Nucleus accumbens (tissue), 56 donors: ENCODE results near the gene SESN1.

Experiments
- DNase-seq, 56 donors: peaks; one replicate each; lab custom pipeline; 2025; lab: John Stamatoyannopoulos, UW

SESN1 gene

DNA sequence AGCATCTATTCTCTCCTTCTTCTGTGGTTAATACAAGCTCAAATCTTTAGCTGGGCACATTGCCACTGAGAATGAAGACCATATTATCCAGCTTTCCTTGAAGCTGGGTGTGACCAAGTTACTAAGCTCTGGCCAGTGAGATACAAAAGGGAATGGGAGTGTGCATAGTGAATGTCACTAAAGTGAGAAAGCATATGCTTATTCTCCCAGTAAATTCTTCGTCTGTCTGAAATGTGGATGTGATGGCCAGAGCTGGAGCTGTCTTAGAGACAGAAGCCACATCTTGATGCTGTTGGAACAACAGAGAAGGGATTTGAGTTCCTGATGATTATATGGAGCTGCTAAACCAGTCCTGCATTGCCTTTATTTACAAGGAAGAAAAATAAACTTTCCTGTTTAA is 60.1 kb downstream of the SESN1 start:
- DNase-seq, result no peak

DNA sequence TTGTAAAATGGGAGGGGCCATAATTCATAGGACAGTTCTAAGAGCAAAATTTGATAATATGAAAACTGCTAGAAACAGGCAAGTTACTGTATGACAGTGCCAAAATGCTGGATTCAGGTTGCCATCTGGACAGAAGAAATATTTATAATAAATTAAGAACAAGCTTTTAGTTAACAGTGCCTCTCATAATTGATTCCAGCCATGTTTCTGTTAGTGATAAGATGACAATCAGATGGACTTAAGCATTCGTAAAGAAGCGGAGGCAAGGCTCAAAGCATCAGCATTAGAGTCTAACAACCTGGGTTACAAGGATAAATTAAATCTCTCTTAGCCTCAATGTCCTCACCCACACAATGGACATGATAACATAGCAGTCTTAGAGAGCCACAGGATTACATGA is 61.0 kb downstream of the SESN1 start:
- DNase-seq, result no peak

DNA sequence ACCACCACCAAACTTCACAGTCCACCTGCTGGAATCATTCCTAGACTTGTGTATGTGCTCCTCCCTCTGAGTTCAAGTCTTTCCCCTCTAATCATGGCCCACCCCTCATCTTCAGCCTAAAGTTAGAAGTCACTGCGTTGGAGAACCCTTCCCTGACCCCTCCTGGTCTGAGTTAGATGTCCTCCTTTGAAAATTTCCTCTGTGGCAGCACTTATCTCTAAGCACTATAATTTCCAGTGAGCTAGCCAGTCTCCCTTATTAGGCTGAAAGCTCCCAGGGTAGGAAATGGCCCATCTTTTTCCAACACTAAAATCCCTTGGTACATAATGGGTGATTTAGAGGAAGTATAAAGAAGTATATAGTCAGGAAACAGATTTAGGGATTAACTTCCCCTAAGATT is 63.2 kb downstream of the SESN1 start:
- DNase-seq, result no peak

DNA sequence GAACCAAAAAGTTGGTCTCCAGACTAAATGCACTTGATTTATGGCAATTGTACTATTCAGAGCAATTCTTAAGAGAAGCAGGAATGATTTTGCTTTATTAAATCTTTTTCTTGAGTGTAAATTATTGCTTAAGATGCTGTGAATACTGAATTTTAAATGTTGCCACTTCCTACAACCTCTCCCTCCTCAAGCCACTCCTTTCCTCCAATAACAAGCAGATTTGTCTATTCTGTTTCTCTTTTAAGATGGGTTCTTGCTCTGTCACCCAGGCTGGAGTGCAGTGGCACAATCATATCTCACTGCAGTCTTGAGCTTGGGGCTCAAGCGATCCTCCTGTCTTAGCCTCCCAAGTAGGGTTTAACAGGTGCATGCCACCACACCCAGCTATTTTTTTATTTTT is 65.3 kb downstream of the SESN1 start:
- no peak for DNase-seq

DNA sequence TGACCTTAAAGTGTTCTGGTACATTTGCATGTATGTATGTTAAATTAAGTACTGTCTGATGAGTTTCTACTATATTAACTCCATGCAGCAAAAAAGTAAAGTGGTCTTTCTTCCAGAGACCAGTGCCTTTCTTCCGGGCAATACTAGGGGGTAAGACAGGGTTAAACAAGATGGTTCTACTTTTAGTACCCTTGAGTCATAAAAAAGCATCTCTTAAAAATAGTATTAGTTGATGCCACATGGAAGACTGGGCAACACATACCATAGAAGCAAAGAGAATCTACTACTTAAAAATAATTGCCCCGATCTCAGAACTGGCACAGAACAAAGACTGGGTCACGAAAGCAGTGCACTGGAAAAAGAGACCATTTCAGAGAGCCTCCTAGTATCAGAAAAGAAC is 66.2 kb downstream of the SESN1 start:
- no peak for DNase-seq

DNA sequence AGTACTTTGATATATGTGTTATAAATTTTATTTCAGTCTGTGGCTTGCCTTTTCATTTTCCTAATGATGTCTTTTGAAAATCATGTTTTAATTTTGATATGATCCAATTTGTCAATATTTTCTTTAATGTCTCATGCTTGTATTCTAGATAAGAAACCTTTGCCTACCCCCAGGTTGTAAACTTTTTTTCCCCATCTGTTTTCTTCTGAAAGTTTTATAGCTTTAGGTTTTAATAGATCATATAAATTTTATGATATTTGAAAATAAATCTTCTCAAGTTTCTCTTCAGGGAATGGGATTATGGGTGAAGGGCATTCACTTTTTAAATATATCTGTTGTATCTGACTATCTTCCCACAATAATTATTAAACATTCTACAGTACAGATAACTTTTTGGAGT is 66.7 kb downstream of the SESN1 start:
- DNase-seq, result no peak

DNA sequence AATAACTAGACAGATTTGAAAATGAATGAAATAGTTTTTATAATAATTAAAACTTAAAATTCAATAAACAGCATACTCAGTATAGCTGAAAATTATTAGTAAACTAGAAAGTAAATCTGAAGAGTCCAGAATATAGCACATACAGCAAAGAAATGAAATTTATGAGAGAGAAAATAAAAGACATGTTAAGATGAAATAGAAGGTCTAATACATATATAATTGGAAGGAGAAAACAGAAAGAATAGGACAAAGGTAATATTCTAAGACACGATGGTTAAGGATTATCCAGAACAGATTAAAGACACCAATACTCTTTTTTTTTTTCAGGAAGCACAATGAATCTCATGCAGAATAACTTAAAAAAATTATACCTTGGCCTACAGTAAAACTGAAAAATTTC is 69.0 kb downstream of the SESN1 start:
- no peak for DNase-seq

DNA sequence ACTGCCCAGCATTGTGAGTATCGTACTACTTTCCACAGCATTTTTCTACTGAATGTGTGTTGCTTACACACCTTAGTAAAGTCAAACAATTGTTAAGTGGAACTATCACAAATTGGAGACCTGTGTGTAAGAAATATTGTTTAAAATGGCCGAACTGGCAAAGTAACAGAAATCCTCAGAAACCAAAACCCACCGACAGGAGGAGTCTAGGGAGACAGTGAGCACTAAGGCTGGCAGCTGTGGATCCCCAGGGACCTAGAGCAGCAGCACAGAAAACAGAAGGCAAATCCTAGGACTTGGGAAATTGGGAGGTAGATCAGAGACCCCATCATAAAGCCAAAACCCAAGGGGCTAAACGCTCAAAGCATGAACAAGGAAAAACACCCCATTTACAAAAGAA is 69.9 kb downstream of the SESN1 start:
- DNase-seq, result no peak

DNA sequence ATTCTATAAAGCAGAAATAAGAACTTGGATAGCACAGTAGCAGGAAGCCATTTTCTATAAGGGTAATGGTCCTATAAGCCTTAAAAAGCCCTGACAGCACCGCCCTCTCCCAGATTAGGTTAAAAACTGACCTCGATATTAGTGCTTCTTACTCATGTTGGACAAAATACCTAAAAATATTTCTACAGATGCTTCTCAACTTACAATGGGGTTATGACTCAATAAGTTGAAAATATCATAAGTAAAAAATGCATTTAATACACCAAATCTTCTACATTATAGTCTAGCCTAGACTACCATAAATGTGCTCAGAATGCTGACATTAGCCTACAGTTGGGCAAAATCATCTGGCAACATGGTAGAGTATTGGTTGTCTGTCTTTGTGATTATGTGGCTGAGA is 70.3 kb downstream of the SESN1 start:
- no peak for DNase-seq

DNA sequence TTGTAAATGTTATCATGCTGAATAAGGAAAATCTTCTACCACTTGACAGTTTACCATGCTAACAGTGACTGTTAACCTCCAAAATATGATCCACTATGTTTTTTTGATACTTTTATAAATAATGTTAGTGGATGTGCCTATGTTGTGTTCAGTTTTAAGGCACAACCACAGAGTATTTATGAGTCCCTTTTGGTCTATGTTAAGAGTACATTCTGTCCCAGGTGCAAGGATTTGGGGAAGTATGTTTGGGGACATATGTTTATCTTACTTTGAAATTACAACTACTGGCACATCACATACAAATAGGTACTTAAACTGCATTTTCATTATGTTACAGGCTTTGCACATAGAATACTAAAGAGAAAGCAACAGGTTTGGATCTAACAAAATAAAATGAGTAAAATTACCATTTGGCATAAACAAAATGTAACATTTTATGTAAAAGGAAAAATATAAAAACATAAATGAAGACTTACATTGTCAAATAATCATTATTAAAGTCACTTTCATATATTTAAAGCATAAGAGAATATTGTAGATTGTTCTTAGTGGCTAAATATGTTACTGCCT is 71.2 kb downstream of the SESN1 start:
- DNase-seq, result no peak

DNA sequence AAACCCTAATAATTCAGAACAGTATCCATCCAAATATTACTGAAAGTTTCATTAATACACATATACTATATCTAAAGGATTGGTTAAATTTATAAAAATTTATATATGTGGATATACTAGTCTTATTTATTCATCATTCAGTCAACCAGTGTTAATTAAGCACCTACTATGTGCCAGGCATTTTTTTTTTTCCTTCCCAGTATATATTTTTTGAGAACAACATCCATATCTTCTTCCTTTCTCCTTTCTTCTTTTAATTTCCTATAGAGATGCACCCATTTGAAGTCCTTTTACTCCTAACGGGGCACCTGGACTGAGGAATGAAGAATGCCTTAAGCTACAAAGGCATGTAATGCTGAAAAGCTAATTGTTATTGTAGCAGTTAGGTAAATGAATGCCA is 72.8 kb downstream of the SESN1 start:
- no peak for DNase-seq

DNA sequence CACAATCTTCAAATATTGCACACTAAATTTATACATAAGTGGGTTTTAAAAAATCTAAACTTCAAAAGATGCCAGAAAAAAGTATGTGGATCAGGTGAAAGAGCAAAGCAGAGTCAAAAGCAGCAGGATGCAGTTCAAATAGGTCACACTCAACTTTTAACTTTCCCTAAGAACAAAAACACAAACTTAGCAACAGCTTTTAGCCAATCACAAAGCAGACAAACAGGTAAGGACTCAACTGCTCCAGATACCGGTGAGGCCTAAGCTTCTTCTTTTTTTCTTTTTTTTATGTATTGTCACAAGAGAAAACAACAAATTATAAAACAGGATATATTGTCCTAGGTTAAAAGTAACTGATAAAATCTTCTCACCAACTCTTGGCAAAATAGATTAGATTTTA is 74.7 kb downstream of the SESN1 start:
- no peak for DNase-seq

DNA sequence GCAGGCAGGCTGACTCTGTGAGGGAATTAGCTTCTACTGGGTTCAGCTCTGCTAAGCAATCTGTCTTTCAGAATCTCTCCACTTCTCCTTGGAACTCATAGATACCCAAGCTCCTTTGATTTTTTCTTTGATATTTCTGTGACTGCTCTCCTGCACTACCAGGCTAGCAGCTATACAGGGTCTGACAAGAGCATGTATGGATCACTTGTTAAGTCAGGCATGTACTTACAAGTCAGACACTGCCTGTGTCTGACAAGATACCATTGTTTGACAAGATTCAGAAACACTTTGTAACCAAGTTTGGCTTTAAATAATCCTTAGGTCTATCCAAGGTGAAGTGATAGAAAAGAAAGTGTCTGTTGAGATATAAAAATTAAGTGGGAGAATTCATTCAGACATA is 79.5 kb downstream of the SESN1 start:
- DNase-seq, result no peak

DNA sequence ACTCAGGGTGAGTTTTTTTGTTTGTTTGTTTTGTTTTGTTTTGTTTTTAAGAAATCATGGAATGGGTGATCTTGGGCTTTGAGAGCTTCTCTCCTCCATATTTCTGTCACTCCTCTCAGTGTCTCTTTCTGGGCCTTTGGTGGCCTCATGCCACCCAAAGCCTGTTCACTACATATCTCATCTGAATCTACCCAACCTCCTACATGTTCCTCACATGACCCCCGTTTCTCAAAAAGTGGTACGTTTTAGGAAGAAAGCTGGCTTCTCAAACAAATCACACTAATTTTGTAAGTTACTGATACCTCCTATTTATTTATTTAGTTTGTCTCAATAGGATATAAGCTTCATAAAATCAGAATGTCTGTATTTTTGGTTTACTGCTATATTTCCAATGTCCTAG is 80.0 kb downstream of the SESN1 start:
- no peak for DNase-seq

DNA sequence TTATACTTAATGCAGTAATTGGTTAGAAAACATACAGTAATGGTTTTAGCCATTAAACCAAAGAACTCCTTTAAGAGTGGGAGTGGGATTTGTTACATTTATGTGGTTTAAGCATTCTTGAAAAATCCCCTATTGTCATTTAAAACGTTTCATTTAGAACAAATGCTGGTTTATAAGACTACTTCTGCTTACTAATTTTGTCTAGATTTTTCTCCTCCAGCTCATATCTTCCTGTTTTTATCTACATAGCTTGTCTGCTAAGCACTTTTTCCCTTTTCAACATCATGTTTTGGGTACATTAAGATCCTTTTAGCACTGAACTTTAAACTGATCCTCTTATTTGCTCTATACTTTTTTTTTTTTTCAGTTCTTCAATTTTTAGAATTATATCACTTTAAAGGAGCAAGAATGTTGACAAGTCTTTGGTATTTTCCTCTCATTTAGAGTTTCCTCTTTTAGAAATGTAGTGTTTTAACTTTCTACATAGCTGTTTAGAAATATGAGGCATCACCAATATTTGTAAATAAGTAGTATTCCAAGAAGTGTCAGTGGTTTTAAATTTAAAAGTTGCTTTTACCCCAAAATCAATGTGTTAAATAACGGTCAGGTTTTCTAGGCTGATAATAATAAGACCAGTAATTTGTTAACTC is 80.9 kb downstream of the SESN1 start:
- DNase-seq, result no peak

DNA sequence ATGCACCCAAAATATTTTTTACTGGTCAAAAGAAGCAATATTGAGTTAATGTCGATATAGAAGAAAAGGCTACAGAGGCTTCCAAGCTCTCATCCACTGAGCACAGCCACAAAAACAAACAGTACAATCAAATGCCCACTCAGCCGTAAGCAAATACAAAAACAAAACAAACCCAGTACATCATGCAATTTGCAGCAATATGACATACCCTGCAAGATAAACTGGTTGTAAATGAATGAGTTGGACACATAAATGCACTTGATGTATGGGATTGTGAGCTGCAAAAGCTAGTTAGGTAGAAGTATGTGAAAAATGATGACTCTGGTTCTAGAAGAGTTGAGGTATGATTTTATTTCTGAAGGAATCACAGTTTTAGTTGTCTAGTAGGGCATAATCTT is 83.9 kb downstream of the SESN1 start:
- no peak for DNase-seq

DNA sequence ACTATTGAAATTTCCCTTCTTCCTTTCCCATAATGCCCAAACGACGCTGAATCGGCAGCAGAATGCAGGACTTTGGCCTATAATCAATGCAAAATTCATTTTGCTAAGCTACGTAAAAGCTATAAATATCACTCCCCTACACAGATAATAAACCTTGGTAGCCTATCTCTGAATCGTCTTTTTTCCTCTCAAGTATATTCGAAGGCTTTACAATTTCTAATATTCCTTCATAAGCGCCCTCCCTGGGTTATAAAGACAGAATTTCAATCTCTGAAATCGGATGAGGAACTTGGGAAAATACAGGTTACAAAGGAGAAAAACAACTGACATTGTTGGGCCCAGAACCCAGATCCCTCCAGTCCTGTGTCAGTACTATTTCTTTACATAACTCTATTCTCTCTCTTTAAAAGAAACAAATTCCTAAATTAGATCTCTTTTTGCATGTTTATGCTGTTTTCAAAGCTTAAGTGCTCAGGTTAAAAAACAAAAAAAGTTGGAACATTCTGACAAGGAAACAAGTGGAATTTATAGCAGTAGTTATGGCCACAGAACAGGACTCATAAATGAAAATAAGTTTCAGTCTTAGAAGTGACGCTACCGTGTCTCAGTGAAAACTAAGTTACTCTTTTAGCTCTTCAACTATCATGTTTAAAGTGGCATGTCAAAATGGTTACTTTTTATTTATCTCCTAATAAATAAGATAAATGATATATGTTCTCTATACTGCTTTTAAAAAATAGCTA is 84.5 kb downstream of the SESN1 start:
- no peak for DNase-seq

DNA sequence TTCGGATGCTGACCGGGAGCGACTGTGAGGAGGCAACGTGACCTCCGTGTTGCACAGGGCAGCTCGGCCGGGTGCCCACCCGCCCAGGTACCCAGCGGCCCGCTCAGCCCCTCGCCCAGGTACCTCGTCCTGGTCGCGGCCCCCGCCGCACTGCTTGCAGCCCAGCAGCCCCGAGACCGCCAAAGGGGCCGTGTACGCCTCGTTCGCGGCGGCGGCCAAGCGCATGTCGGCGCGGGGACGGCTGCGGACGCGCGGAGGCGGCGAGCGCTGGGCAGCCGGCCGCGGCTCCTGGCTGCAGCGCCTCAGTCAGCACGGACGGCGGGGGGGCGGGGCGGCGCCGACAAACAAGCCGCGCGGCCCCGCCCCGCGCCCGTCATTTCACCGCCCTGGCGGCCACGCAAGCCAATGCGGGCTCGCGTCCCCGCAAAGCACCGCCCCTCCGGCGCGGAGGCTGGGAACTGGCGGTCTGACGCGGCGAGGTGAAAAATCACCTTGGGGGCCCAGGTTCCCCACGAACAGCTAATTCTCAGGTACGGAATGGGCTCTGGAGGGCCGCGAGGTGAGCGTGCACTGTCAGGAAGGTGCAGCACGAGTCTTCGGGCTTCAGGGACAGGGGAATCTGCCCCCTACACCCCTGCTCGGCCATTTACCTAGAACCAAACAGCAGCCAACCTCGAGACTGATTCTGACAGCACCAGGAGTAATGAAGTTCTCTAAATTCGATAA is 85.2 kb downstream of the SESN1 start:
- peak in 55 of 56 donors; percentile 38 to 96 (median 84) for DNase-seq

DNA sequence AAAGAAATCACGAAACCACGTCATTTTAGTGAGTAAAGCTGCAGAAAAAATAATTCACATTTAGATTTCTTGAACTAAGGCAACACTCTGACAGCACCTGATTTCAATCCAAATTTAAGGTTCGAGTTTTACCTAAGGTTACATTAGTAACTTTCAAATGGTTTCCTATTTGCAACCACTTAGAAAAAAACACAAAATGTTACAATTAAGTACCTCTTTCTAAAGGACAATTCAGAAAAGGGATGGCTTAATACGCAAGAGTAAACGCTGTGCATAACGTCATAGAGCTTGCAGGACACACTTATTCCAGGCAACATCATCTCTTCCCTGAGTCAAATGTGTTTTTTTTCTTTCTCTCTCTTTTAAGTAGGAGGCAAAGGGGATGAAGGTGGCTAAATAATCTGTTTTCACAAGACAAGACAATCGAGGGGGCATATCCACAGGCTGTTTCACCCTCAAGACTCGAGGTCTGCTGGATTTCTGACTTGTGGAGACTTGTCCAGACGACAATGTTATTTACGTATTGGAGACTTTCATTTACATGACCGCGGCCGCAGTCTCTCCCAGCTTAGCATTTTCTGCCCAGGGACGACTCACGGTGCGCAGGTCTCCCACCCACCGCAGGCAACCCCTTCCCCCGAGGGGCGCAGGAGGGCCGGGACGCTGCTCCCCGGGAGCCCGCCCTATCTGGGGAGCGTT is 86.0 kb downstream of the SESN1 start:
- peak in 30 of 56 donors; percentile 20 to 74 (median 58) for DNase-seq

DNA sequence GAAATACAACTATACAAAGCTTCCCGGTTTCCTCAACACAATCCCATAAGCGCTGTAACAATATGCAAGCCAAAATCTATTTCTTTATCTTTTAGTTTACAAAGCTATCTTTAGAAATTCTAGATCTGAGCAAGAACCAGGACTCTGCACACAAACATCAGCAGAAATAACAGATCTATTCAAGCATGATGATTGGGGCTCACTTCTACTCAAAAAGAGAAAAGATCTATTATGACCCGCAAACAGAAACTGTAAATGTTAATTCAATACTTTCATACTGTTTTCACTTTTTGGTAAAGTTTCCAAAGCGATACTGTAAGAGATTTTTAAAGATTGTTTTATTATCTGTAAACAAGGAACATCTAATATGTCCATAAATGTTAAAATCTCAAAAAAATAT is 86.6 kb downstream of the SESN1 start:
- DNase-seq, result no peak

DNA sequence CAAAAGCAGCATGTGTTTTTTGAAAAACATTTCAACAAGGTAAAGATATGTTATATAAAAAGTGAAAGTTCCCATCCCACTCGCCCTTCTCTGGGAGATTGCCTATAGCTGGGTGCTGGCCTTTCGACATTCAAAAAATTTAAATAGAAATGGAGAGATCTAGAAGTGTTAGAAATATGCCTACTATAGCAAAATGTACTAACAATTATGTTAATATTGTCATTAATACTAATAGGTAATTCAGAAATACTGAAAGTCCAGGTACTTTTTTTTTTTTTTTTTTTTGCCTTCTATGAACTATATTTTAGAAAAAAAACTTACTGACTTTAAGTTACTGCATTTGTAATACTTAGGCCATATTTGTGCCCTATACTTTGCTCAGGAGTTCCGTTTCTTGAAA is 87.1 kb downstream of the SESN1 start:
- no peak for DNase-seq
